ENCODE measurements around the gene CRYBG1. TPM values are rescaled to one million over a fixed set of nuclear protein-coding genes. Genes with fewer than 3 reads are reported as not detected.
A peak's percentile ranks its signal among the peaks of the same experiment; 100 is the strongest.

CRYBG1 gene
- total RNA-seq, 1 experiment from 2014 or later = 10.7 TPM

- Histone ChIP-seq H3K9me3 (ENCODE audit: control insufficient read depth in 1 of 2, insufficient read depth in 1 of 2, low read depth in 1 of 2, low read length in 2 of 2) (no peaks in the 10 kb centered on the region), H3K27ac (ENCODE audit: low read depth, low read length) (peak overlapping the region; percentile 15; the same call in 1 of the 2 replicates), H3K4me1 (ENCODE audit: control insufficient read depth in 1 of 2, insufficient read depth in 2 of 2, low read length in 2 of 2) (peaks cover 5 to 17% of the 10 kb centered on the region in 2 experiments; a peak in 3 of 4 replicates), H3K9me2 (ENCODE audit: insufficient read depth) (no peaks in the 10 kb centered on the region), H3K79me2 (ENCODE audit: insufficient read depth, low read length) (peaks cover 4% of the 10 kb centered on the region; the same call in 1 of the 2 replicates), H4K20me1 (ENCODE audit: insufficient read depth) (no peaks in the 10 kb centered on the region; the same call in 1 of the 2 replicates), H3K4me3 (replicated peaks in 1 of 2; ENCODE audit: low read depth in 1 of 2, low read length in 2 of 2) (peak overlapping the region; percentile 42 to 88), H2AFZ (ENCODE audit: low read depth, low read length, poor library complexity, severe bottlenecking) (peak overlapping the region; percentile 100), H3K4me2 (ENCODE audit: low read length) (peak overlapping the region; percentile 86), H3K9ac (ENCODE audit: low read length) (peak overlapping the region; percentile 50), H3K27me3 (ENCODE audit: insufficient read depth, low read length) (no peaks in the 10 kb centered on the region), H3K36me3 (ENCODE audit: control insufficient read depth in 1 of 2, insufficient read depth in 2 of 2, low read length in 2 of 2) (no peaks in the 10 kb centered on the region)
- CTCF ChIA-PET = interaction anchor here (0.7 to 3.0 kb wide), 11 partner anchors 10 to 206 kb away, joined by 3 to 52 read pairs (median 4); no protein-coding TSS in a partner anchor
- no TSS peak for BruUV-seq (replicated peaks)
- intact Hi-C loops (cut with micrococcal nuclease) = loop anchor here (1.0 kb wide), 2 partner anchors 21 to 206 kb away; no protein-coding TSS in a partner anchor
- no peak for DNase-seq (ENCODE audit: low read depth, low spot score)
- POLR2A ChIA-PET = interaction anchor here (0.9 to 1.4 kb wide), 6 partner anchors 9 to 81 kb away, joined by 3 to 5 read pairs (median 4); partner anchors contain the start of gene ATG5
- TF ChIP-seq EZH2phosphoT487 (IDR thresholded peaks at IDR 0.05; ENCODE audit: borderline replicate concordance) (no peak), JUND (IDR thresholded peaks at IDR 0.05) (peak; percentile 27; the same call in 1 of the 2 replicates)
- RAD21 ChIA-PET (ENCODE audit: low non-redundant PET in 1 of 2, low total read pairs in 2 of 2, uncharacterized antibody in 2 of 2, unreplicated experiment in 2 of 2) = no interaction called here
- ATAC-seq = peak; percentile 1; the same call in 1 of the 2 replicates
Measured at GRCh38 chr6:106359959-106360409, 533 bp upstream of the CRYBG1 start.

GRCh38 chr6:106360989-106361430, 493 bp downstream of the CRYBG1 start:
- ChIA-PET RAD21 (ENCODE audit: low non-redundant PET in 1 of 2, low total read pairs in 2 of 2, uncharacterized antibody in 2 of 2, unreplicated experiment in 2 of 2) (interaction anchor here in 1 of 2 experiments (0.7 kb wide), 1 partner anchor 26 kb away, joined by 3 read pairs; no protein-coding TSS in a partner anchor), POLR2A (interaction anchor here (0.9 to 1.4 kb wide), 4 partner anchors 8 to 82 kb away, joined by 3 to 5 read pairs (median 4); no protein-coding TSS in a partner anchor), CTCF (interaction anchor here (0.6 to 3.0 kb wide), 18 partner anchors 10 to 637 kb away, joined by 3 to 52 read pairs (median 4); no protein-coding TSS in a partner anchor)
- no peaks in the 10 kb centered on the region for H3K36me3 ChIP-seq (ENCODE audit: control insufficient read depth in 1 of 2, insufficient read depth in 2 of 2, low read length in 2 of 2)
- H4K20me1 ChIP-seq (ENCODE audit: insufficient read depth) = no peaks in the 10 kb centered on the region; the same call in 1 of the 2 replicates
- no TSS peak for BruUV-seq (replicated peaks)
- peak overlapping the region; percentile 64 for H3K27ac ChIP-seq (ENCODE audit: low read depth, low read length)
- DNase-seq (ENCODE audit: low read depth, low spot score) (no peak), ATAC-seq (peak; percentile 45)
- no peaks in the 10 kb centered on the region for H3K9me3 ChIP-seq (ENCODE audit: control insufficient read depth in 1 of 2, insufficient read depth in 1 of 2, low read depth in 1 of 2, low read length in 2 of 2)
- intact Hi-C loops (cut with micrococcal nuclease) = loop anchor here (1.0 kb wide), 2 partner anchors 22 to 205 kb away; no protein-coding TSS in a partner anchor
- H3K9ac ChIP-seq (ENCODE audit: low read length) = peak overlapping the region; percentile 81
- no peaks in the 10 kb centered on the region for H3K9me2 ChIP-seq (ENCODE audit: insufficient read depth)
- peaks cover 5 to 17% of the 10 kb centered on the region in 2 experiments; a peak in 3 of 4 replicates for H3K4me1 ChIP-seq (ENCODE audit: control insufficient read depth in 1 of 2, insufficient read depth in 2 of 2, low read length in 2 of 2)
- peaks cover 4% of the 10 kb centered on the region; the same call in 1 of the 2 replicates for H3K79me2 ChIP-seq (ENCODE audit: insufficient read depth, low read length)
- H3K27me3 ChIP-seq (ENCODE audit: insufficient read depth, low read length) = no peaks in the 10 kb centered on the region
- peak overlapping the region; percentile 89 for H2AFZ ChIP-seq (ENCODE audit: low read depth, low read length, poor library complexity, severe bottlenecking)
- peak overlapping the region; percentile 86 for H3K4me2 ChIP-seq (ENCODE audit: low read length)
- peak overlapping the region; percentile 74 to 88 for H3K4me3 ChIP-seq (replicated peaks in 1 of 2; ENCODE audit: low read depth in 1 of 2, low read length in 2 of 2)
- TF ChIP-seq RAD21 (IDR thresholded peaks at IDR 0.05; ENCODE audit: low read depth) (no peak), JUND (IDR thresholded peaks at IDR 0.05) (no peak), POLR2A (IDR thresholded peaks at IDR 0.05; ENCODE audit: borderline replicate concordance, extremely low read depth, insufficient read depth, insufficient read length) (no peak), CTCF (IDR thresholded peaks at IDR 0.05 in 2 of 3, conservative IDR thresholded peaks at IDR 0.05 in 1 of 3; ENCODE audit: borderline replicate concordance in 1 of 3, insufficient read depth in 1 of 3, low read depth in 2 of 3, low read length in 2 of 3) (no peak), CBX3 (IDR thresholded peaks at IDR 0.05; ENCODE audit: low read depth) (no peak)
- TF ChIP-seq, protein P1, sequence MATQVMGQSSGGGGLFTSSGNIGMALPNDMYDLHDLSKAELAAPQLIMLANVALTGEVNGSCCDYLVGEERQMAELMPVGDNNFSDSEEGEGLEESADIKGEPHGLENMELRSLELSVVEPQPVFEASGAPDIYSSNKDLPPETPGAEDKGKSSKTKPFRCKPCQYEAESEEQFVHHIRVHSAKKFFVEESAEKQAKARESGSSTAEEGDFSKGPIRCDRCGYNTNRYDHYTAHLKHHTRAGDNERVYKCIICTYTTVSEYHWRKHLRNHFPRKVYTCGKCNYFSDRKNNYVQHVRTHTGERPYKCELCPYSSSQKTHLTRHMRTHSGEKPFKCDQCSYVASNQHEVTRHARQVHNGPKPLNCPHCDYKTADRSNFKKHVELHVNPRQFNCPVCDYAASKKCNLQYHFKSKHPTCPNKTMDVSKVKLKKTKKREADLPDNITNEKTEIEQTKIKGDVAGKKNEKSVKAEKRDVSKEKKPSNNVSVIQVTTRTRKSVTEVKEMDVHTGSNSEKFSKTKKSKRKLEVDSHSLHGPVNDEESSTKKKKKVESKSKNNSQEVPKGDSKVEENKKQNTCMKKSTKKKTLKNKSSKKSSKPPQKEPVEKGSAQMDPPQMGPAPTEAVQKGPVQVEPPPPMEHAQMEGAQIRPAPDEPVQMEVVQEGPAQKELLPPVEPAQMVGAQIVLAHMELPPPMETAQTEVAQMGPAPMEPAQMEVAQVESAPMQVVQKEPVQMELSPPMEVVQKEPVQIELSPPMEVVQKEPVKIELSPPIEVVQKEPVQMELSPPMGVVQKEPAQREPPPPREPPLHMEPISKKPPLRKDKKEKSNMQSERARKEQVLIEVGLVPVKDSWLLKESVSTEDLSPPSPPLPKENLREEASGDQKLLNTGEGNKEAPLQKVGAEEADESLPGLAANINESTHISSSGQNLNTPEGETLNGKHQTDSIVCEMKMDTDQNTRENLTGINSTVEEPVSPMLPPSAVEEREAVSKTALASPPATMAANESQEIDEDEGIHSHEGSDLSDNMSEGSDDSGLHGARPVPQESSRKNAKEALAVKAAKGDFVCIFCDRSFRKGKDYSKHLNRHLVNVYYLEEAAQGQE (IDR thresholded peaks at IDR 0.05; ENCODE audit: low read depth) = no peak
- TF ChIP-seq, protein P2, sequence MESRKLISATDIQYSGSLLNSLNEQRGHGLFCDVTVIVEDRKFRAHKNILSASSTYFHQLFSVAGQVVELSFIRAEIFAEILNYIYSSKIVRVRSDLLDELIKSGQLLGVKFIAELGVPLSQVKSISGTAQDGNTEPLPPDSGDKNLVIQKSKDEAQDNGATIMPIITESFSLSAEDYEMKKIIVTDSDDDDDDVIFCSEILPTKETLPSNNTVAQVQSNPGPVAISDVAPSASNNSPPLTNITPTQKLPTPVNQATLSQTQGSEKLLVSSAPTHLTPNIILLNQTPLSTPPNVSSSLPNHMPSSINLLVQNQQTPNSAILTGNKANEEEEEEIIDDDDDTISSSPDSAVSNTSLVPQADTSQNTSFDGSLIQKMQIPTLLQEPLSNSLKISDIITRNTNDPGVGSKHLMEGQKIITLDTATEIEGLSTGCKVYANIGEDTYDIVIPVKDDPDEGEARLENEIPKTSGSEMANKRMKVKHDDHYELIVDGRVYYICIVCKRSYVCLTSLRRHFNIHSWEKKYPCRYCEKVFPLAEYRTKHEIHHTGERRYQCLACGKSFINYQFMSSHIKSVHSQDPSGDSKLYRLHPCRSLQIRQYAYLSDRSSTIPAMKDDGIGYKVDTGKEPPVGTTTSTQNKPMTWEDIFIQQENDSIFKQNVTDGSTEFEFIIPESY (IDR thresholded peaks at IDR 0.05; ENCODE audit: extremely low read depth, insufficient replicate concordance, low read length) = no peak
- TF ChIP-seq, protein P3, sequence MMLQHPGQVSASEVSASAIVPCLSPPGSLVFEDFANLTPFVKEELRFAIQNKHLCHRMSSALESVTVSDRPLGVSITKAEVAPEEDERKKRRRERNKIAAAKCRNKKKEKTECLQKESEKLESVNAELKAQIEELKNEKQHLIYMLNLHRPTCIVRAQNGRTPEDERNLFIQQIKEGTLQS (IDR thresholded peaks at IDR 0.05) = no peak

All from HCT116 (cell line).